Activated naive CD4-positive, alpha-beta T cell treated with anti-CD3 and anti-CD28 coated beads, Interleukin-2, amount 50 U/mL, for 16 hours (primary cell): ENCODE results near the gene HTT-AS.
"Not testable (repeated sequence)": the region's sequence is repeated elsewhere in the genome, so short reads cannot be mapped to it uniquely, and the experiment has no call there.

Source experiments
- DNase-seq: peaks from one replicate; pipeline ENCODE4 v3.0.0-alpha.2; 2020

HTT-AS gene

DNA sequence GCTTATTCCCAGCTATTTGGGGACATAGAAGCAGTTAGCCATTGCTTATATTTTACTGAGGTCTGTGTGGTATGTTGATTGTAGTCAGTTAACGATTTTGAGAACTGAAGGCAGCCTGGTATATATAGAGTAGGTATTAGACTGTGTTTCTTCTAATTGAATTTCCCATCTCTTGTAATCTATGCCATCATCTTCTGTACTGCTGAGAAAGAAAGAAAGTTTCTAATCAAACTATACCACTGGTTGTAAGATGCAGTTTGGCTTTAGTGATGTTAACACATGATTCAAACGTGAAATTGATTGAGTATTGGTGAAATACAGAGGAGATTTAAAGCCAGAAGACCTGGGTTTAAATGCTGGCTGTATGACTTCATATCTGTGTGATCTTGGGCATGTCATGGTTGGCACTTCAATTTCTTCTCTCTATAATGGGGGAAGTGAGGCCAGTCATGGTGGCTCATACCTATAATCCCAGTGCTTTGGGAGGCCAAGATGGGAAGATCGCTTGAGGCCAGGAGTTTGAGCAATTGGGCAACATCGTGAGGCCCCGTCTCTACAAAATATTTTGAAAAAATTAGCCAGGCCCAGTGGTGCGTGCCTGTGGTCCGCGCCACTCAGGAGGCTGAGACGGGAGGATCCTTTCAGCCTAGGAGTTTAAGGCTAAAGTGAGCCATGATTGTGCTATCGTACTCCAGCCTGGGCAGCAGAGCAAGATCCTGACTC lies 11.8 kb upstream of the HTT-AS start:
- no peak for DNase-seq

GRCh38 chr4:3083732-3084131 lies 9.4 kb upstream of the HTT-AS start:
- DNase-seq, result no peak

- no peak for DNase-seq
Measured at GRCh38 chr4:3082925-3083515, 8.7 kb upstream of the HTT-AS start.

DNA sequence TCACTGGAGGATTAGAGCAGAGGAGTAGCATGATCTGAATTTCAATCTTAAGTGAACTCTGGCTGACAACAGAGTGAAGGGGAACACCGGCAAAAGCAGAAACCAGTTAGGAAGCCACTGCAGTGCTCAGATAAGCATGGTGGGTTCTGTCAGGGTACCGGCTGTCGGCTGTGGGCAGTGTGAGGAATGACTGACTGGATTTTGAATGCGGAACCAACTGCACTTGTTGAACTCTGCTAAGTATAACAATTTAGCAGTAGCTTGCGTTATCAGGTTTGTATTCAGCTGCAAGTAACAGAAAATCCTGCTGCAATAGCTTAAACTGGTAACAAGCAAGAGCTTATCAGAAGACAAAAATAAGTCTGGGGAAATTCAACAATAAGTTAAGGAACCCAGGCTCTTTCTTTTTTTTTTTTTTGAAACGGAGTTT lies 5.4 kb upstream of the HTT-AS start:
- DNase-seq, result no peak

- peak; percentile 17 for DNase-seq
Measured at GRCh38 chr4:3077796-3078195, 3.5 kb upstream of the HTT-AS start.

- no peak for DNase-seq
Measured at GRCh38 chr4:3075652-3075981, 1.3 kb upstream of the HTT-AS start.

DNA sequence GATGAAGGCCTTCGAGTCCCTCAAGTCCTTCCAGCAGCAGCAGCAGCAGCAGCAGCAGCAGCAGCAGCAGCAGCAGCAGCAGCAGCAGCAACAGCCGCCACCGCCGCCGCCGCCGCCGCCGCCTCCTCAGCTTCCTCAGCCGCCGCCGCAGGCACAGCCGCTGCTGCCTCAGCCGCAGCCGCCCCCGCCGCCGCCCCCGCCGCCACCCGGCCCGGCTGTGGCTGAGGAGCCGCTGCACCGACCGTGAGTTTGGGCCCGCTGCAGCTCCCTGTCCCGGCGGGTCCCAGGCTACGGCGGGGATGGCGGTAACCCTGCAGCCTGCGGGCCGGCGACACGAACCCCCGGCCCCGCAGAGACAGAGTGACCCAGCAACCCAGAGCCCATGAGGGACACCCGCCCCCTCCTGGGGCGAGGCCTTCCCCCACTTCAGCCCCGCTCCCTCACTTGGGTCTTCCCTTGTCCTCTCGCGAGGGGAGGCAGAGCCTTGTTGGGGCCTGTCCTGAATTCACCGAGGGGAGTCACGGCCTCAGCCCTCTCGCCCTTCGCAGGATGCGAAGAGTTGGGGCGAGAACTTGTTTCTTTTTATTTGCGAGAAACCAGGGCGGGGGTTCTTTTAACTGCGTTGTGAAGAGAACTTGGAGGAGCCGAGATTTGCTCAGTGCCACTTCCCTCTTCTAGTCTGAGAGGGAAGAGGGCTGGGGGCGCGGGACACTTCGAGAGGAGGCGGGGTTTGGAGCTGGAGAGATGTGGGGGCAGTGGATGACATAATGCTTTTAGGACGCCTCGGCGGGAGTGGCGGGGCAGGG lies 711 bp upstream of the HTT-AS start:
- DNase-seq, result peak; percentile 44

DNA sequence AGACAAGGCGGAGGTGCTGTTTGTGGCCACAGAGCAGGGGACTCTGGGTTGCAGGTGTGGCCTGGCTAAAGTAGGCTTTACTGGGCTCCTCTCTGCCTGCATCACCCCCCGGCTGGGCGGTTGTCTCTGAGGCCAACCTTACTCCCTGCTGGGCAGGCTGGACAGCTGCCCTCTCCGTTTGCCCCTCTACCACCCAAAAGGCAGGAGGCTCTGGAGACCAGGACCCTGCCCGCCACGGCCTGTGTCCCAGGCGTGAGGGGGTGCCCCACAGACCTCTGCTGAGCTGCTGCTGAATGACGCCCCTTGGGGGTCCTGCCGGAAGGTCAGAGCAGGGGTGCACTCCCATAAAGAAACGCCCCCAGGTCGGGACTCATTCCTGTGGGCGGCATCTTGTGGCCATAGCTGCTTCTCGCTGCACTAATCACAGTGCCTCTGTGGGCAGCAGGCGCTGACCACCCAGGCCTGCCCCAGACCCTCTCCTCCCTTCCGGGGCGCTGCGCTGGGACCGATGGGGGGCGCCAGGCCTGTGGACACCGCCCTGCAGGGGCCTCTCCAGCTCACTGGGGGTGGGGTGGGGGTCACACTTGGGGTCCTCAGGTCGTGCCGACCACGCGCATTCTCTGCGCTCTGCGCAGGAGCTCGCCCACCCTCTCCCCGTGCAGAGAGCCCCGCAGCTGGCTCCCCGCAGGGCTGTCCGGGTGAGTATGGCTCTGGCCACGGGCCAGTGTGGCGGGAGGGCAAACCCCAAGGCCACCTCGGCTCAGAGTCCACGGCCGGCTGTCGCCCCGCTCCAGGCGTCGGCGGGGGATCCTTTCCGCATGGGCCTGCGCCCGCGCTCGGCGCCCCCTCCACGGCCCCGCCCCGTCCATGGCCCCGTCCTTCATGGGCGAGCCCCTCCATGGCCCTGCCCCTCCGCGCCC lies 920 bp downstream of the HTT-AS start:
- no peak for DNase-seq

DNA sequence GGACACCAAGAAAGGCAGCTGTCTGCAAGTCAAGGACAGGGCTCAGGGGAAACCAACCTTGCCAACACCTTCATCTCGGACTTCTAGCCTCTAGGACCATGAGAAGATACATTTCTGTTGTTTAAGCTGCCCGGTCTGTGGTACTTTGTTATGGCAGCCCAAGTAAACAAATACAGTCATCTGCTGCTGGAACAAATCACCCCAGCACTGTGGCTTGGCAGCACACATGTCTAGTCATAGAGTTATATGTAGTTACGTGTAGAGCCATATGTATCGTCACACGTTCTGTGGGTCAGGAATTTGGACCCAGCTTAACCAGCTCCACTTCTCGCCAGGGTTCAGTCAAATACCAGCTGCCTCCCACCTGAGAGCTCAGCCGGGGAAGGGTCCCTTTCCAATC lies 2.5 kb downstream of the HTT-AS start:
- DNase-seq, result no peak

GRCh38 chr4:3070709-3071500 lies 3.4 kb downstream of the HTT-AS start:
- DNase-seq, result no peak

DNA sequence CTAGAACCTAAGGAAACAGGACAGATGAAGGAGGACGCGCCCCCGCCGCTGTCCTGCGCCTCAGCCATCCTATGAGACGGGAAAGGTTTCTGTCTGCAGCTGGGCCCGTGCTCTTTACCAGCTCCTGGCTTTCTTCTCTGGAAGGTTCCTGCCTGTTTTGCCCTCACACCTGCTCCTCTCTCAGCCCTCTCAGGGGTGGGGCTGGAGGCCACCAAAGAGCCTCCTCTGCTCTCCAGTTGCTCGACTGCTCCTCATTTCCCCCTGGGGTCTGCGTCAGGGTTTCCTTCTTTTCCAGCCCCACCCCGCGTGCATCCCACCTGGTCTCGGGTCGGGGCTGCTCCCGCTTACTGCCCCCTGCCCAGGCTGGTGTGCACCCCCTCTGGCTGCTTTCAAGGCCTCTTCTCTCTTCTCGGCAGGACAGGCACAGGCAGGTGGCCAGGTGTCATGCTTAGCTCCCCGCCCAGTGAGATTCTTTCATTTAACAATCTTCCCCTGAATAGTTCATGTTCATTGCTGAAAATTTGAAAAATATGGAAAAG lies 4.6 kb downstream of the HTT-AS start:
- DNase-seq, result no peak

GRCh38 chr4:3067473-3068001 lies 6.8 kb downstream of the HTT-AS start:
- no peak for DNase-seq

GRCh38 chr4:3066836-3067400 lies 7.4 kb downstream of the HTT-AS start:
- no peak for DNase-seq

DNA sequence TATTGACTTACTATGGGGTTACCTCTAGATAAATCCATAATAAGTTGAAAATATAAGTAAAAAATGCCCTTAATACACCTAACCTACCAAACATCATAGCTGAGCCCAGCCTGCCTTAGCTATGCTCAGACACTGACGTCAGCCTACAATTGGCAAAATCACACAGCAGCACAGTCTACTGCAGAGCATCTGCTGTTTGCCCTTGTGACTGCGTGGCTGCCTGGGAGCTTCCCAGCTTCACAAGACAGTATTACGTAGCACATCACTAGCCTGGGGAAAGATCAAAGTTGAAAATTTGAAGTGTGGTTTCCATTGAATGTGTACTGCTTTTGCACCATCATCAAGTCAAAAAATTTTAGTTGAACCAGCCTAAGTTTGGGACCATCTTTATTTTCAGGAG lies 8.8 kb downstream of the HTT-AS start:
- no peak for DNase-seq

DNA sequence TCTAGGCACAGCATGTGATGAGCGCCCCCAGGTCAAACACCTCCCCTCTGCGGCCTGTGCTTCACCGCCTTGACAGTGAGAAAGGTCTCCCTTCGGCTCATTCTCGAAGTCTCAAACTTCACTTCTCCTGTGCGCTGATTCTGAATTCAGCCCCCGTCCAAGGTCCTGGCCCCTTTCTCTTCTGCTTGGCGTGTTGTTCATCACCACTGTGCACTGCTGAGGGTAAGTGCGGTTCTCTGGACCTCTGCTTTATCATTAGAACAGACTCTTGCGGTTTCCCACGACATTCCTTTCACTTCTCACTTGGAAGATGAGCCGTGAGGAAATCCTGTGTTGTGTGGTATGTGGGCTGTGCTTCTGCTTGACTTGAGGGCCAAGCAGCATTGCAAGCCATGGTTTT lies 11.9 kb downstream of the HTT-AS start:
- no peak for DNase-seq

DNA sequence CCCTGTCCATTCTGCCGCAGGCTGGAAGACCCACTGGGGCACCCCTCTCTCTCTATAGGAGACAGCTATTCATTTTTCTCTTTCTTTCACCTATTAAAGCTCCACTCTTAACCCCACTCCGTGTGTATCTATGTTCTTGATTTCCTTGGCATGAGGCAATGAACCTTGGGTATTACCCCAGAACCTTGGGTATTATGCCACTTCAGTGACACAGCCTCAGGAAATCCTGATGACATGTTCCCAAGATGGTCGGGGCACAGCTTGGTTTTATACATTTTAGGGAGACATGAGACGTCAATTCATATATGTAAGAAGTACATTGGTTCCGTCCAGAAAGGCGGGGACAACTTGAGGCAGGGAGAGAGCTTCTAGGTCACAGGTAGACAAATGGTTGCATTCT lies 13.4 kb downstream of the HTT-AS start:
- no peak for DNase-seq

GRCh38 chr4:3059943-3060342 lies 14.4 kb downstream of the HTT-AS start:
- no peak for DNase-seq

GRCh38 chr4:3054169-3054759 lies 20.1 kb downstream of the HTT-AS start:
- DNase-seq, result no peak

- DNase-seq, result not testable (repeated sequence)
Measured at GRCh38 chr4:3051141-3051897, 23.0 kb downstream of the HTT-AS start.
